Bronchial epithelial cell (primary cell): ENCODE measurements around the gene YES1. TPM values are rescaled to one million over a fixed set of nuclear protein-coding genes. Genes with fewer than 3 reads are reported as not detected.
"Not testable (repeated sequence)": the region's sequence is repeated elsewhere in the genome, so short reads cannot be mapped to it uniquely, and the experiment has no call there.

Experiments
- DNase-seq: peaks from one replicate; pipeline ENCODE4 v3.0.0-alpha.2; 2010; ENCODE audit warnings: low read depth
- FAIRE-seq: peaks from 2 replicates; lab custom pipeline; 2011; peaks lifted over from hg19 to GRCh38; lab: Jason Lieb, UNC
- H3K27me3 ChIP-seq: 2 replicates; pipeline ENCODE4 v1.5.1; 2011; ENCODE audit warnings: low read length; ENCODE audit not compliant: control insufficient read depth, insufficient read depth
- H3K36me3 ChIP-seq: 2 replicates; pipeline ENCODE4 v1.5.1; 2011; ENCODE audit warnings: low read length; ENCODE audit not compliant: control insufficient read depth, insufficient read depth
- H3K4me3 ChIP-seq: 2 replicates; pipeline ENCODE4 v1.5.1; 2011; ENCODE audit warnings: mild to moderate bottlenecking, low read depth, low read length, control low read depth
- total RNA-seq: library from RNA; depleted of rRNA; stranded (reverse); fragments of >200 nt; gene quantifications from 2 replicates; pipeline ENCODE4 v1.2.1, GENCODE V29; 2014
- TF ChIP-seq, protein P1 (sequence below): IDR thresholded peaks from 2 replicates; pipeline ENCODE4 v1.5.1; 2011; ENCODE audit warnings: mild to moderate bottlenecking, moderate library complexity, low read length, control low read depth, inconsistent platforms; ENCODE audit not compliant: insufficient read depth, severe bottlenecking

The YES1 gene
- total RNA-seq, 1 donor from 2014 or later: 165 TPM

DNA sequence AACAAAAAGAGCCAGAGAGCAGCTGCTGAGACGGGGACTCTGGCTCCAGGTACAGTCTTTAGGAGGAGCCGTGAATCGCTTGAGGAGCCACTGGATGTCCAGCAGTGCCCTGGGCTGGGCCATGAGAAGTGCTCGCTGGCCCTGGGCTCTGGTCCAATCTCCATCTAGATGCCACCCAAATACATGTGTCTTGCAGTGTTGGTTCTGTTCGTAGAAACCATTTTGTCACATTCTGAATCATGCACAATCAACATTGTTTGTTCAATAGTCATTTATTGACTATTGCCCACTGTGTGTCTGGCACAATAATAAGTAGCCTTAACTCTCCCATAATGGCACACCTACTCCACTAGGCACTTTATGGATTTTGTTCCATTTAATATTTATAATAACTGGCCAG, 128.5 kb downstream of the YES1 start:
- H3K27me3 ChIP-seq: no peaks in the 10 kb centered on the region
- peaks cover 27% of the 10 kb centered on the region for H3K36me3 ChIP-seq
- TF ChIP-seq, protein P1, sequence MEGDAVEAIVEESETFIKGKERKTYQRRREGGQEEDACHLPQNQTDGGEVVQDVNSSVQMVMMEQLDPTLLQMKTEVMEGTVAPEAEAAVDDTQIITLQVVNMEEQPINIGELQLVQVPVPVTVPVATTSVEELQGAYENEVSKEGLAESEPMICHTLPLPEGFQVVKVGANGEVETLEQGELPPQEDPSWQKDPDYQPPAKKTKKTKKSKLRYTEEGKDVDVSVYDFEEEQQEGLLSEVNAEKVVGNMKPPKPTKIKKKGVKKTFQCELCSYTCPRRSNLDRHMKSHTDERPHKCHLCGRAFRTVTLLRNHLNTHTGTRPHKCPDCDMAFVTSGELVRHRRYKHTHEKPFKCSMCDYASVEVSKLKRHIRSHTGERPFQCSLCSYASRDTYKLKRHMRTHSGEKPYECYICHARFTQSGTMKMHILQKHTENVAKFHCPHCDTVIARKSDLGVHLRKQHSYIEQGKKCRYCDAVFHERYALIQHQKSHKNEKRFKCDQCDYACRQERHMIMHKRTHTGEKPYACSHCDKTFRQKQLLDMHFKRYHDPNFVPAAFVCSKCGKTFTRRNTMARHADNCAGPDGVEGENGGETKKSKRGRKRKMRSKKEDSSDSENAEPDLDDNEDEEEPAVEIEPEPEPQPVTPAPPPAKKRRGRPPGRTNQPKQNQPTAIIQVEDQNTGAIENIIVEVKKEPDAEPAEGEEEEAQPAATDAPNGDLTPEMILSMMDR: no peak
- H3K4me3 ChIP-seq: no peak overlapping the region
- DNase-seq: no peak
- no peak for FAIRE-seq

DNA sequence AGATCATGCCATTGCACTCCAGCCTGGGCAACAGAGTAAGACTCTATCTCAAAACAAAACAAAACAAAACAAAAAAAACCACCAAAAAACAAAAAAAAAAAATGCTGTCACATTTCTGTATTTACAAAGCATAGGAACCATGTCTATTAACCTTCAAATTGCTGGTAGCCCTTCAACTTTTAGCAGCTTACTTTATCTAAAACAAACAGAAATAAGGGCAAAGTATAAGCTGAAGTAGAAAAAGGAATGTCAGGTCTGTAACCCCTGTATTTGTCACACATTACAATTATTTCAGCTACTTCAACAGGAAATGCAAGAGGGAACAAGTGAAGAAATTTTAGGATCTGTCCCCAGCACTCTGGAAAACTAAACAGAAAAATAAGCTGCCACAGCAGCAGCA, 129.2 kb downstream of the YES1 start:
- Histone ChIP-seq H3K27me3 (no peaks in the 10 kb centered on the region), H3K36me3 (peaks cover 27% of the 10 kb centered on the region), H3K4me3 (no peak overlapping the region)
- no peak for FAIRE-seq
- TF ChIP-seq, protein P1: no peak
- DNase-seq: no peak

- not testable (repeated sequence) for H3K27me3 ChIP-seq, DNase-seq, H3K4me3 ChIP-seq, FAIRE-seq
- H3K36me3 ChIP-seq: peaks cover 27% of the 10 kb centered on the region
Observed at GRCh38 chr18:682416-682815, 129.6 kb downstream of the YES1 start.

- H3K27me3 ChIP-seq: no peaks in the 10 kb centered on the region
- H3K4me3 ChIP-seq: no peak overlapping the region
- no peak for FAIRE-seq
- TF ChIP-seq, protein P1: no peak
- H3K36me3 ChIP-seq: peaks cover 27% of the 10 kb centered on the region
- DNase-seq: no peak
Observed at GRCh38 chr18:681985-682384, 130.1 kb downstream of the YES1 start.

DNA sequence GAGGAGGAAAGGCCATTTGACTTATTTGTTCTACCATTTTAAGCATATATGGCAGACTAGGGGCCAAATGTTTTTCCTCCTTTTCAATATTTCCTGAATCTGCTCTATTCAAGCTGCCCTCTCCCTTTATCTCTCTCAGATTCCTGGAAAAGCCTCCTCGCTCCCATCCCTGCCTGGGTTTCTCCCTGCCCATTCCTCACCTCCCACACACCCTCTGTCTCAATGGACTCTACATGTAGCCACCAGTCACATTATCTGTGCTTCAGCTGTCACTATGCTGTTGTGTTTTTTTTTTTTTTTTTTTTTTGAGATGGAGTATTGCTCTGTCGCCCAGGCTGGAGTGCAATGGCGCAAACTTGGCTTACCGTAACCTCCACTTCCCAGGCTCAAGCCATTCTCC, 131.7 kb downstream of the YES1 start:
- Histone ChIP-seq H3K4me3 (no peak overlapping the region), H3K27me3 (no peaks in the 10 kb centered on the region), H3K36me3 (peaks cover 28% of the 10 kb centered on the region)
- no peak for FAIRE-seq
- DNase-seq: no peak
- TF ChIP-seq, protein P1: no peak

DNA sequence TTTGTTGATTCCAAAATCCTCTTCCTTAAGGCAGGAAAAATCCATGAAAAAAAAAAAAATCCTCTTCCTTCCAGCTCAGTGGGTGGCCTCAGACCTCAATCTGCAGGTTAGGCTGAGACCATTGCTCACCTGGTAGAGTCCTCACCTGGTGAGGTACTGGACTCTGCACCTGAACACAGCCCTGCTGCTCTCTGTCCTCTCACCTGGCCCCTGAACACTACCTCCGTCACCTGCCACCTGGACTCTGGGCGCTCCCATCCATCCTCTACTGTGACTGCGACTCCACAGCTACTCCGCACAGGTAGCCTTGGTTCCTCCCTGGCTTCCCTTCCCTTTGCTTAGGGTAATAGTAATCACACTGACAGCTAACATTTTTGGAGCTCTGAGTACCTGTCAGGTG, 132.5 kb downstream of the YES1 start:
- no peak for FAIRE-seq
- Histone ChIP-seq H3K36me3 (peaks cover 29% of the 10 kb centered on the region), H3K27me3 (no peaks in the 10 kb centered on the region)

More for the DNA sequence above, 132.5 kb downstream of the YES1 start:
- H3K4me3 ChIP-seq: no peak overlapping the region
- TF ChIP-seq, protein P1: no peak
- DNase-seq: no peak
